NCI-H2029 treated with DMSO at 0.1 percent for 48 hours (cell line): ENCODE measurements around the gene NOBOX.
"Not testable (repeated sequence)": the region's sequence is repeated elsewhere in the genome, so short reads cannot be mapped to it uniquely, and the experiment has no call there.

Experiments used
- DNase-seq: peaks from one replicate; lab custom pipeline; 2025; lab: John Stamatoyannopoulos, UW

NOBOX gene

DNA sequence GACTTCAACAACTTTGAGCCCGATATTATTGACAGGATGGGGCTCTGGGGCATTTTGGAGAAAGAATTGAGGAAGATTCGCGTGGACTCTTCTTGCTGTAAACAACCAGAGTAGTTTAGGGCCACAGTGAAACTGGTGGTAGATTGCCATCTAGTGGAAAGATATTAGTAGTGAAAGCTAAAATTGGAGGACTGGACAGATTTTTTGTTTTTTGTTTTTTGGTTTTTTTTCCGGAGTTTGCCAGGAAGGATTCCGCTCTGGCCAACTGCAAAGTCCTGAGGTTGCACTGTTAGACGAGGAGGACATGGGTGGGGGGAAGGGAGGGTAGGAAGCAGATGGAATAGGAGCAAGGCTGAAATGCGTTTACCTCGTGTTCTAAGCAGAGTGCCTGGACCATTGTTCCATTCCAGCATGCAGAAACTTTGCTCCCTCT lies 11.7 kb downstream of the NOBOX start:
- peak; percentile 4 for DNase-seq

DNA sequence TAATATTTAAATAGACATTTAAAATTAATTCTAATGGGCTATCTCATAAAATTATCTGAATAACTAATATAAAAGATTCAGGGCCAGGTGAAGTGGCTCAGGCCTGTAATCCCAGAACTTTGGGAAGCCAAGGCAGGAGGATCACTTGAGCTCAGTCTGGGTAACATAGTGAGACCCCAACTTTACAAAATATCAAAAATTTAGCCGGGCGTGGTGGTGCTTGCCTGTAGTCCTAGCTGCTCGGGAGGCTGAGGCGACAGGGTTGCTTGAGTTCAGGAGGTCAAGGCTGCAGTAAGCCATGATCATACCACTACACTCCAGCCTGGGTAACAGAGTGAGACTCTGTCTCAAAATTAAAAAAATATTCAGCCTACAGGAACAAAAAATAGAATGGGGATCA lies 12.5 kb downstream of the NOBOX start:
- no peak for DNase-seq

DNA sequence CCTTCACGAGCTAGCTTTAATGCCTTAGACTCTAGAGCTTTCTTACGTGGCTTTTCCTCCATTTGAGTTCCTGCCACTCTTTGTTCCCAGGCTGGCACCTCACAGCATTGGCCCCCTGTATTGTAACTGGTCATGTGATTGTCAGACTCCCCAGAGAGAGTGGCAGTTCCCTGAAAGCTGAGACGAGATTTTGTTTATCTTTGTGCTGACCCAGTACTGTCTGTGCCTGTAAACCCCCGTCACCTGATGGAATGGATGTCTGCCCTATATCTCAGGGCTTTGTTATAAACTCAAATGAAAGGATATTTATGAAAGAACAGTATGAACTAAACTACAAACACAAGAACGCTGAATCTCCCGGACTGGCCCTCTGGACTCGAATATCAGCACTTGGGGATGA lies 13.0 kb downstream of the NOBOX start:
- DNase-seq = no peak

DNA sequence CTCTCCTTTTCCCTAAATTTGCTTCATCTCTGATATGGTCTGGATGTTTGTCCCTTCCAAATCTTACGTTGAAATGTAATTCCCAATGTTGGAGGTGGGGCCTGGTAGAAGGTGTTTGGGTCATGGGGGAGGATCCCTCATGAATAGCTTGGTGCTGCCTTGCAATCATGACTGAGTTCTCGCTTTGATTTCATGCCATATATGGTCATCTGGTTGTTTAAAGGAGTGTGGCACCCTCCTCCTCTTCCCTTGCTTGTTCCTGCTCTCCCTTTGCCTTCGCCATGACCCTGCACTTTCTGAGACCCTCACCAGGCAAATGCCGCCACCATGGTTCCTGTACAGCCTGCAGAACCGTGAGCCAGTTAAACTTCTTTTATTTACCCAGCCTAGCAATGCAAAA lies 14.5 kb downstream of the NOBOX start:
- no peak for DNase-seq

DNA sequence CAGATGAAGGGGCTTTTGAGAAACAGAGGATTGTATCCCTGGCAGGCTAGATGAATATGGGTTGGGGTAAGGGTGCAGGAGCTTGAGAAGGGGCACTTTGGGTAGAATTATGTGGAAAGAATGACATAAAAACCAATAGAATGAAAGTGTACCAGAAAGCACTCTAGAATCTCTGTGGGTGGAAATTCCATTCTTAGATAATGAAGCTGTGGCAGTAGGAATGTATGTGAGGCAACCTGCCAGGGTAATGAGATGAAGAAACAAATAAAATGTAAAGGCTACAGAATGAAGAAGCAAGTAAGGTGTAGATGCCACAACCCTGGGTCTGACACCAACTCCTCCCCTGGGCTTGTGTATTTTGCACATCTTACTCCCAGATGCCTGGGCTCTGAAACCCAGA lies 16.8 kb downstream of the NOBOX start:
- DNase-seq = no peak

DNA sequence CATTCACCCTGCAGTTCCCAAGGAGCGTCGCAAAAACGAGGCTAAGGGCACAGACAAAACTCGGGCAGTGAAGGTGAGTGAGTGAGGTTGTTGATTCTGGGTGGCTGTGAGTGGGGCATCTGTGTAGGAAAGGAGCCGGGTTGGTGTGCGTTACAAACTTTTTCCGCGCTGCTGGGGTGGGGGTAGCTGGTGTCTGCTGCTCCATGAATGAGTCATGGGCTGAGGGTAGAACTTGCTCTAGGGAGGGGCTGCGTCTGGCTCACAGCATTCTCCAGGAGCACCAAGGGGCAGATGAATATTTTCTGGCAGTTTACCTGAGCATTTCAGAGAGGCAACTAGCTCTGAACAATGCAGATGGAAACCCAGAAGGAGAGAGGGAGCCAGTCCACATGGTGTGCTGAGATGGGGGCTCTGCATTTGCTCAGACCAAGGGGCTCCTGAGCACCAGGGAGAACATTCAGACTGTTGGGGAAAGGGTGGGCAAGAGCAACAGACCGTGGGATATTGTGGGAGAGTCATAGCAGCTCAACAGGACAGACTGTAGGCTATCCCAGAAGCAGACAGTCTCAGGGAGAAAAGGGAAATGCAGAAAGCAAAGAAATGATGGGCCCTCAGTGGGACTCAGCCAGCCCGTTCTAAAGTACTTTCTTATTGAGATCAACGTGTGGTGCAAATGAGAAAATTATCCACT lies 18.8 kb downstream of the NOBOX start:
- DNase-seq = no peak

DNA sequence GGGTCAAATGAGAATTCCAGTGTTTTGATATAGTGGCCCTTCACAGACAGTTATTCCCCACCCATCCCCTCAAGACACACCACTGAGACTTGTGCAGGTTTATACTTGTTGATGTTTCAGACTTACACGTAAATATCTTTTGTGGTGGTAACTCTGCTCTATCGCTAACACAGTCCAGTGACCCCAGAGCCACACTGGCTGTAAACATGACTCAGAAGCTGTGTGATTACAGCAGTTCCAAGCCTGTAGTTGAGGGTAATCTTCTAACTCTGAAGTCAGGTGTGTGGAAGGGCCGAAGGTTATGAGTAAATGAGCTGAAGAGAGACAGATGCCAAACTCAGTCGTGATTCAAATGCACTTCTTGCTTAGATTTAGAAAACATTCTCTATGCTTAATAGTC lies 19.4 kb downstream of the NOBOX start:
- DNase-seq = no peak

DNA sequence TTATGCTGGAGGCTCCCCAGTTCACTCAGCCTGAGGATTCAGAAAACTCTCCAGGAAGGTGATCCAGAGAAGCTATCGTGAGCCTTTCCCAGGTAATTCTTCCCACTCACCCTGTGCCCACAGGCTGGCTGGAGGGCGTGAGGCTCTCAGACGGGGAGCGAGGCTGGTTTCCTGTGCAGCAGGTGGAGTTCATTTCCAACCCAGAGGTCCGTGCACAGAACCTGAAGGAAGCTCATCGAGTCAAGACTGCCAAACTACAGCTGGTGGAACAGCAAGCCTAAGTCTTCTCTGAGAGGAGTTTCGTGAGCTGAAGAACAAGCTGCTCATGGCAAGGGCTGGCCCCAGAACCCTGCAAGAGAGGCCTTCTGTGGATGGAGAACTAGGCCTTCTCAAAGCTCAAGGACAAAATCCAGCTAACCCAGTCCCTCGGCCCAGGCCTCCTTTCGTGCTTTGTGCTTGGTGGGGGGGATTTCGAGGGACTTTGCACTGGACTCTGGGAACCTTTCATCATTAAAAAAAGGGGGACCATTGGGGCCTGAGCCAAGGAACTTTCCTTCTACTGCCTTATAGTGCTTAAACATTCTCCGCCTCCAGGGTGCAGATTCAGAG lies 23.6 kb downstream of the NOBOX start:
- DNase-seq = no peak

DNA sequence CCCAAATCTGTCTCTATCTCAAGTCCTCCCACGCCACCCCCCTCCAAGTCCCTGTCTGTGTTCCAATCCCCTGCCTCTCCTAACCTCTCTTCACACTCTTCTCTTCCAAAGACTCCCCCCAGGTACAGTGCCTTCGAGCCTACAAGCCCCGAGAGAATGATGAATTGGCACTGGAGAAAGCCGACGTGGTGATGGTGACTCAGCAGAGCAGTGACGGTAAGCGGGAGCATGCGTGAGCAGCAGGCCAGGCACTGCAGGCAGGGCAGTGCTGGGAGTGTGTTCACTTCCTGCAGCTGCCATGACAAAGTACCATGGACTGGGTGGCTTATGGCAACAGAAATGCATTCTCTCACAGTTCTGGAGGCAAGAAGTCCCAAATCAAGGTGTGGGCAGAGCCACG lies 24.8 kb downstream of the NOBOX start:
- DNase-seq = no peak

DNA sequence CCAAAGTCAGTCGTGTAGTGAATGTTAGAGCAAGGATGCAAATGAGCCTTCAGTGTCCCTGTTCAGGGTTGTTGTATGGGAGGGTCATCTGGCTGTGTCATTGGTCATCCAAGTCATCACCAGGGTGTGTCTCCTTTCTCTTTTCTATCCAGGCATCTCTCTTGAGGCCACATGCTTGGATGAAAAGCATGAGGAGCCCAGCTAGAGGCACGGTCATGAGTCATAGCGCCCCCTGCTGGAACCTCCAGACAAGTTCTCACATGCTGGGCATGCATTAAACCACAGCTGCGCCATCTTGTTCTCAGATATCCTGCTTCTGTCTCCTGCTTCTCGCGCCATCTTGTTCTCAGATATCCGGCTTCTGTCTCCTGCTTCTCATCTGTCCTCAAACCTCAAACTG lies 34.3 kb downstream of the NOBOX start:
- DNase-seq = not testable (repeated sequence)

DNA sequence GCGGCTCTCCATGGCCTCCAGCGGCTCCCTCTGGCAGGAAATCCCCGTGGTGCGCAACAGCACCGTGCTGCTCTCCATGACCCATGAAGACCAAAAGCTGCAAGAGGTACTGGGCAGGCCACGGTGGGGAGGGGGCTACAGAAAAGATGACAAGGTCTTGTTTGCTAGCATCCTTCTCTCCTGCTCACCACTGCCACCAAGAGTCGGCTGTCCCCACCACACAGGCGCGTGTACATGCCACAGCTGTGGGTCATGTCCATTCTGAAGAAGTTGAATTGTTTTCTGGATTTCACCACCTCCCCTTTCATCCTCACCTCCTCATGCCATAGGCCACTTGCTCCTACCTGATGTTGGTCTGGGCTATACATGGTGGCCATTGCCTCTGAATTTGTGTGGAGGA lies 36.2 kb downstream of the NOBOX start:
- not testable (repeated sequence) for DNase-seq

DNA sequence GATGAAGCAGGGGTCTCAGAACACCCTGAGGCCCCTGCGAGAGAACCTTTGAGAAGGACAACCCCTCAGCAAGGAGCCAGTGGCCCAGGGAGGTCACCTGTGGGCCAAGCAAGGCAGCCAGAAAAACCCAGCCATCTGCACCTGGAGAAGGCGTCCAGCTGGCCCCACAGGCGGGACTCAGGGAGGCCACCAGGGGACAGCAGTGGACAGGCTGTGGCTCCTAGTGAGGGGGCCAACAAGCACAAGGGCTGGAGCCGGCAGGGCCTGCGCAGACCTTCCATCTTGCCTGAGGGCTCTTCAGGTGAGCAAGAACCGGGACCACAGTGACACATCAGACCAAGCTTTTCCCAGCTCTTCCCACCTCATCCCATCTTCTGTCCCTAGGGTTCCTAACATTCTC lies 38.0 kb downstream of the NOBOX start:
- DNase-seq = not testable (repeated sequence)

DNA sequence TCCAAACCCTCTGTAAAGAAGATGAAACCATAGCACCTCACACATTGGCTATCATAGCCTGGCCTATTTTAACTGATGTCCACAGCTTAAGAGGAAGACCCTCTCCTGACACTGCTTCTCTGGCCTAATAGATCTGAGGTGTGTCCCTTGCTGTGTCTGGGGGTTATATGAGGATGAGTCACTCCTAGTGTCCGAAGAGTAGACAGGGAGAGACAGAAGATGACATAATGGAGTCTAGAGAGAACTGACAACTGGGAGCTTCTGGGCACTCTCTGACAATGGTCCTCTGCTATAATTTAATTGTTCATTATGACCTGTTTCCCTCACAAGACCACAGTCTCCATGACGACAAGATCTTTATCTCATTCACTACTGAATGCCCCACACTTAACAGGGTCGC lies 41.4 kb downstream of the NOBOX start:
- not testable (repeated sequence) for DNase-seq

DNA sequence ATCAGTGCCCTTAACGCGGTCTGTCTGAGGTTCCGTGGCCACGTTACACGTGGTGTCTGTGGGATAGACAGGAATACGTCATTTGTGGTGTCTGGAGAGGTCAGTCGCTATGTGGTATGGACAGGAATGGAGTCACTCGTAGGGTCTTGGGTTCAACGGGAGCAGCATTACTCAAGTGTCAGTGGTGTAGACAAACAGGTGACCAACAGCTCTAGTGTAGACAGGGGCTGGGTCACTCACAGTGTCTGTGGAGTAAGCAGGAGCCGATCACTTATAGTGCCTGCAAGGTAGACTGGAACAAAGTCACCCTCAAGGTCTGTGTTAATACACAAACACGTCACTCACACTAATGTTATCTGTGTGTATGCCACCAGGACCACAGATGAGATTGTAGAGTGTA lies 46.6 kb downstream of the NOBOX start:
- DNase-seq = not testable (repeated sequence)

DNA sequence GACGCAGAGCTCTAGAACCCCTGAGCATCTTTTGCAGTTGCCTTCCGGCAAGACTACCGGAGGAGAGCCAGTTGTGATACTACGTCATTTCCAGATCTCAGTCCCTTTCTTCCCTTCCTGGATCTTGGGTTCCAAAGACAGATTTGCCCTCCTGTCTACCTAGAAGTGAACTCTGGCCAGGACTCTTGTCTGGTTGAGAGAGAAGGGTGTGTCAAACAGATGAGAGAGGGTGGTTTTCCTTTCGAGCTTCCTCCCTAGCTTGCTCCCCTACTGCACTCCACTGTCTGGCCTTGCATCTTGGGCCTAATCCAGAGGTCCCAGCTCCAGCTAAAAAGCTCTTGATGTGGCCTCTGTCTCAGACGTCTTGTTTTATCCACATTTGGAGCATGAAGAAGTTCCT lies 47.3 kb downstream of the NOBOX start:
- not testable (repeated sequence) for DNase-seq

DNA sequence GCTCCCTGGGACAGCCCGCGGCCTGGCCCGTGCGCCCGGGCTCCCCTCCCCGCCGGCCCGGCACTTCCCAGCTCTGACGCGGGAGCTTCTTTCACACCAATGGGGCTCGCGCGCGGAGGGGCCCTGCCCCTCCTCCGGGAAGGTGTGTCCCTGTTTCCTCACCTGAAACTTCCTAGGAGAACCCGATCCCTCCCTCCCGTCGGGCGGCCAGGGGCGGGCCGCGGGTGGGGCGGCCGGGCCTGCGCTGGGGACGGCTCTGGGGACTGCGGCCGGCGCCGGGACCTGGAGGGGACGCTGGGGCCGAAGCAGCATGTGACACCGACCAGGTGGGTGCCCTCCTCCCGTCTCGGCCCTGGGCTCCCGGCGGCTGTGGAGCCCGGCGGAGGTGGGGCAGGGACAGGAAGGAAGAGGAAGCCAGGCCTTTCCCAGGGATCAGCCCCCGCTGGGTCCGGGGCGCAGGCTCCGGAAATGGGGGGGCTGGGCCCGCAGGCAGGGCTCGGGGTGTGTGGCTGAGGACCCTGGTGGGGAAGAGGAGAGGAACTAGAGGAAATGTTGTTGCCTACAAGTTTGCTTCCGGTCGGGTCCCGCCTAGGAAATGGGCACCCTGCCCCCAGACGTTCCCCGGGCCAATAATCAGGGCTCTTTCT lies 48.2 kb downstream of the NOBOX start, which contains the start of gene ARHGEF5:
TSS of gene ARHGEF5 (plus strand) at position 227 of the 647 bp plus-strand sequence. CDS start 7,268 bp downstream, outside the sequence.
- DNase-seq = not testable (repeated sequence)

DNA sequence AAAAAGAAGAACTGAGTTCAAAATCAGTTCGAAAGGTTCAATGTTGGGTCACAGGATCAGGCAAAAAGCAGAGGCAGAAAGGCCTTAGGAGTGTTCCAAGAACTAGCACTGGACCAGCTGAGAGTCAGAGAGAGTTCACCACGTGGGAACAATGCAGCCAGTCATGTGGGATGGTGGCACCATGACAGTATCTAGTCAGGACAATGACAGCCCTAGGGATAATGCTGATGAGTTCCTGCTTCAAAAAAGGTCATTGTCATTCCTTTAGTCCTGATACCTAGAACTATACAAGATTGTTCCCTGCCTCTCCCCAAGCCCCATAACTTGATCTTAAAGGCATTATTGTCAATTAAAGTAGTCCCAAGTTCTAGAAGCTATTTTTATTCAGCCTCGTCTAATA lies 51.8 kb downstream of the NOBOX start:
- DNase-seq = not testable (repeated sequence)

DNA sequence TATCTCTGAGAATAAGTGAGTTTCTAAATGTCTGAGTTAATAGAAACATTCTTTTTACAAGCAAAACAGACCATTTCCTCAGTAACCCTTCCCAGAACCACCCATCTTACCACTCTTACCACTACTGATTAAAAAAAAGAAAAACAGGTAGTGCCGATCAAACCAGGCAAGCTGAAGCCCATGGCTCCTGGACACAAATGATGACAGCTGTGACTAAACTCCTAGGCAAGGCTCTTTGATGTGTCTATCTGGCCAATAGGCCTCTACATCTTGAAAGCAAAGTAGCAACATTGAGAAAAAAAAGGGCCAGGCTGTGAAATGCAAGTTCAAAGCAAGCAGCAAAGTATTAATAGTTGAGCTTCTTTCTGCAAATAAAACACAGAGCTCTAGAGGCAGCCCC lies 54.9 kb downstream of the NOBOX start:
- DNase-seq = not testable (repeated sequence)
